ENCODE data around the gene DIP2A. TPM values are rescaled to one million over a fixed set of nuclear protein-coding genes. Genes with fewer than 3 reads are reported as not detected.

The DIP2A gene
- total and polyA plus RNA-seq, 2 experiments from 2014 or later, result 19.8 to 24.6 TPM

DNA sequence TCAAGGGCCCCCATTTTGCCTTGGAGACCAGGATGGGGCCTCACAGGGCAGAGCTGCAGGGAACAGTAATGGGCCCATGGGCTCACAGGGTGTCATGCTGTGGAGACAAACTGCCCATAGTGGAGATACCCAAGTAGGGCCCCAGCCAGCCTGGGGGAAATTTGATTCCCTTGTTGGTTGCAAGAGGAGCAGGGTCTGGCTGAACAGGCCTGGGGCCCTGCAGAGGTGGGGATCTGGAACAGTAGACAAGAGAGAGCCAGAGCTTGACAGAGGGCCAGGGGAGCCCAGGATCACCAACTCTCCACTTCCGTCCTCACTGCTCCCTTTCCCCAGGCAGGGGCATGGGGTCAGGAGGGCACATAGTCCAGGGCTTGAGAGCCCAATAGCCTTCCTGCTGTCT, 137.5 kb downstream of the DIP2A start:
- Histone ChIP-seq H3K4me3 (no peak overlapping the region), H3K9me2 (replicated peaks; ENCODE audit: insufficient read depth) (no peaks in the 10 kb centered on the region), H4K20me1 (ENCODE audit: insufficient read depth, poor library complexity, severe bottlenecking) (no peaks in the 10 kb centered on the region), H3K9me3 (ENCODE audit: low read depth) (no peaks in the 10 kb centered on the region), H3K79me2 (no peaks in the 10 kb centered on the region), H2AFZ (no peak overlapping the region), H3K27me3 (no peaks in the 10 kb centered on the region), H3K36me3 (replicated peaks; ENCODE audit: insufficient read depth, low read depth) (no peaks in the 10 kb centered on the region), H3K27ac (no peak overlapping the region), H3K4me1 (ENCODE audit: insufficient read depth) (peaks cover 6% of the 10 kb centered on the region), H3K4me2 (no peak overlapping the region)
- no peak for DNase-seq (ENCODE audit: low spot score)
- 84% methylated on average over 1 of the region's 1 CpG for WGBS (ENCODE audit: low lambda C conversion rate, missing lambda C conversion rate)
- TF ChIP-seq EZH2phosphoT487 (IDR thresholded peaks at IDR 0.05; ENCODE audit: low read depth, severe bottlenecking, unreplicated experiment) (no peak), EZH2 (IDR thresholded peaks at IDR 0.05; ENCODE audit: borderline replicate concordance) (no peak)
- TF ChIP-seq, protein P1, sequence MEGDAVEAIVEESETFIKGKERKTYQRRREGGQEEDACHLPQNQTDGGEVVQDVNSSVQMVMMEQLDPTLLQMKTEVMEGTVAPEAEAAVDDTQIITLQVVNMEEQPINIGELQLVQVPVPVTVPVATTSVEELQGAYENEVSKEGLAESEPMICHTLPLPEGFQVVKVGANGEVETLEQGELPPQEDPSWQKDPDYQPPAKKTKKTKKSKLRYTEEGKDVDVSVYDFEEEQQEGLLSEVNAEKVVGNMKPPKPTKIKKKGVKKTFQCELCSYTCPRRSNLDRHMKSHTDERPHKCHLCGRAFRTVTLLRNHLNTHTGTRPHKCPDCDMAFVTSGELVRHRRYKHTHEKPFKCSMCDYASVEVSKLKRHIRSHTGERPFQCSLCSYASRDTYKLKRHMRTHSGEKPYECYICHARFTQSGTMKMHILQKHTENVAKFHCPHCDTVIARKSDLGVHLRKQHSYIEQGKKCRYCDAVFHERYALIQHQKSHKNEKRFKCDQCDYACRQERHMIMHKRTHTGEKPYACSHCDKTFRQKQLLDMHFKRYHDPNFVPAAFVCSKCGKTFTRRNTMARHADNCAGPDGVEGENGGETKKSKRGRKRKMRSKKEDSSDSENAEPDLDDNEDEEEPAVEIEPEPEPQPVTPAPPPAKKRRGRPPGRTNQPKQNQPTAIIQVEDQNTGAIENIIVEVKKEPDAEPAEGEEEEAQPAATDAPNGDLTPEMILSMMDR (IDR thresholded peaks at IDR 0.05; ENCODE audit: poor library complexity), result no peak

DNA sequence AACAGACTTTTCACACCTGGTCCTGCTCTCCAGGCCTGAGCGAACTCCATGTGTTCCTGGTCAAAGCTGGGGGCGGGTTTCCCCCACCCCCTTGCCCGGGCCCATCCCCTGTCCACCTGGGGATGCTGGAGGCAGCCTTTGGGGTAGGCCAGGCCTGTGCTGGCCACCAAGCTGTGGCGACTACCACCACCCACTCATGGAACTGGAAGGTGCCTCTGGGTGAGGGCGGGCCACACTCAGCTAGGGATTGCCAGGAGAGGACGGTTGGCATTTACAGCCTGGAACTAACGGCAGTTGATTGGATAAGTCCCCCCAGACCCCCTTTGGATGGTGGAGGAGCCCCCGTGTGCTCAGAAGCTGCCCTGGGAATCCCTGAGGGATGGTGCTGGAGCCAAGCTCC, 138.3 kb downstream of the DIP2A start:
- Histone ChIP-seq H3K9me2 (replicated peaks; ENCODE audit: insufficient read depth) (no peaks in the 10 kb centered on the region), H4K20me1 (ENCODE audit: insufficient read depth, poor library complexity, severe bottlenecking) (no peaks in the 10 kb centered on the region), H3K27me3 (no peaks in the 10 kb centered on the region), H3K4me2 (no peak overlapping the region), H3K9me3 (ENCODE audit: low read depth) (no peaks in the 10 kb centered on the region), H3K4me3 (no peak overlapping the region), H3K36me3 (replicated peaks; ENCODE audit: insufficient read depth, low read depth) (no peaks in the 10 kb centered on the region), H2AFZ (no peak overlapping the region), H3K79me2 (no peaks in the 10 kb centered on the region), H3K27ac (no peak overlapping the region), H3K4me1 (ENCODE audit: insufficient read depth) (peaks cover 6% of the 10 kb centered on the region)
- WGBS (ENCODE audit: low lambda C conversion rate, missing lambda C conversion rate), result 97% methylated on average over 8 of the region's 8 CpGs
- no peak for DNase-seq (ENCODE audit: low spot score)
- TF ChIP-seq EZH2 (IDR thresholded peaks at IDR 0.05; ENCODE audit: borderline replicate concordance), result no peak
- TF ChIP-seq EZH2phosphoT487 (IDR thresholded peaks at IDR 0.05; ENCODE audit: low read depth, severe bottlenecking, unreplicated experiment), result no peak
- TF ChIP-seq, protein P1 (IDR thresholded peaks at IDR 0.05; ENCODE audit: poor library complexity), result no peak

DNA sequence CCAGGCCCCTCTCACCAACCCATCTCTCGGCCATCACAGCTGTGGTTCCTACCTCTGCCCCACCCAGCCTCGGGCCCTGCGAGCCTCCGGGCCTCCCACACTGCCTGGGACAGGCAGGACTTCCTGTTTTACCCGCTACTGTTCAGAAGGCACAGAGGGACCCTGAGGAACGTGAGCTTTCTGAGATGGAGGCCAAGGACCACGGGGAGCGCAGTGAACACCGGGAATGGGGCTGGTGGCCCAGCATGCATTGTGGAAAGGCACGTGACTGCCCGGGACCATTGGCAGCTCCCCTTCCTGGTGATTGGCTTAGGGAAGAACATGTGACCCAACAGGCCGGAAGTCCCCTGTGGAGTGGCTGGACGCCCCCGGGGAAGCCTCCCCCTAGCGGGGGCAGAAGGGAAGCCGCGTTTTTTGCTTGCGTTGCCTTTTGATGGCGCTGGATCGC, 139.2 kb downstream of the DIP2A start:
- TF ChIP-seq, protein P1 (IDR thresholded peaks at IDR 0.05; ENCODE audit: poor library complexity), result no peak
- TF ChIP-seq EZH2 (IDR thresholded peaks at IDR 0.05; ENCODE audit: borderline replicate concordance) (no peak), EZH2phosphoT487 (IDR thresholded peaks at IDR 0.05; ENCODE audit: low read depth, severe bottlenecking, unreplicated experiment) (no peak)
- H3K27ac ChIP-seq, result no peak overlapping the region
- no peak overlapping the region for H3K4me2 ChIP-seq
- H2AFZ ChIP-seq, result no peak overlapping the region
- no peaks in the 10 kb centered on the region for H4K20me1 ChIP-seq (ENCODE audit: insufficient read depth, poor library complexity, severe bottlenecking)
- no peaks in the 10 kb centered on the region for H3K36me3 ChIP-seq (replicated peaks; ENCODE audit: insufficient read depth, low read depth)
- H3K9me2 ChIP-seq (replicated peaks; ENCODE audit: insufficient read depth), result no peaks in the 10 kb centered on the region
- no peaks in the 10 kb centered on the region for H3K27me3 ChIP-seq
- H3K4me1 ChIP-seq (ENCODE audit: insufficient read depth), result peaks cover 6% of the 10 kb centered on the region
- H3K4me3 ChIP-seq, result no peak overlapping the region
- no peaks in the 10 kb centered on the region for H3K79me2 ChIP-seq
- no peaks in the 10 kb centered on the region for H3K9me3 ChIP-seq (ENCODE audit: low read depth)
- 97% methylated on average over 20 of the region's 20 CpGs for WGBS (ENCODE audit: low lambda C conversion rate, missing lambda C conversion rate)
- no peak for DNase-seq (ENCODE audit: low spot score)

Measured in hepatocyte (in vitro differentiated cells).